ENCODE results near the gene MFSD6L.

MFSD6L gene

DNA sequence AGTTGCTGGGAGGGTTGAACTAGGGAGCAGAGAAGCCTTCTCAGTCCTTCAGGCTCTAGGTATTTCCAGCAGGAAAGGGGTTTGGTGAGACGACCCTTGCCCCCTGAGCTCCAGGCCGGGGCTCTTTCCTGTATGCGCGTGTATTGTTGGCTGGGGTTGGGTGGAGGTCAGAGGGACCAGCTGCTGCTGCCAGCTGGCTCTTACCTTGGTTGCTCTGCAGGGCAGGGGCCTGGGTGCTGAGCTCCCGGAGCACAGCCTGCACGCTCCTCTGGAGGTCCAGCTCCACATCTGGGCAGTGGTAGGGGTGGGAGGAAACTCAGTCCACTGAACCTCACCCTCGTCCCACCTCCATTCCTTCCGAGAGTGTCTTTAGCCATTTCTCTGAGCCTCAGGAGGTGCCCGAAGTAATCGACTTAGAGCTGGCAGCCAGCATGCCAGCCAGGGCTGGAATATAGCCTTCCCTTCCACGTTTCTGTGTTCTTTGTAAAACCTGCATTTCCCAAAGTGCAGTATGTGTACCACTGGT is 40.3 kb upstream of the MFSD6L start:
- H3K4me3 ChIP-seq (ENCODE audit: low read depth, low read length) = no peak overlapping the region
- DNase-seq (ENCODE audit: low read depth) = no peak
- TF ChIP-seq, protein P1, sequence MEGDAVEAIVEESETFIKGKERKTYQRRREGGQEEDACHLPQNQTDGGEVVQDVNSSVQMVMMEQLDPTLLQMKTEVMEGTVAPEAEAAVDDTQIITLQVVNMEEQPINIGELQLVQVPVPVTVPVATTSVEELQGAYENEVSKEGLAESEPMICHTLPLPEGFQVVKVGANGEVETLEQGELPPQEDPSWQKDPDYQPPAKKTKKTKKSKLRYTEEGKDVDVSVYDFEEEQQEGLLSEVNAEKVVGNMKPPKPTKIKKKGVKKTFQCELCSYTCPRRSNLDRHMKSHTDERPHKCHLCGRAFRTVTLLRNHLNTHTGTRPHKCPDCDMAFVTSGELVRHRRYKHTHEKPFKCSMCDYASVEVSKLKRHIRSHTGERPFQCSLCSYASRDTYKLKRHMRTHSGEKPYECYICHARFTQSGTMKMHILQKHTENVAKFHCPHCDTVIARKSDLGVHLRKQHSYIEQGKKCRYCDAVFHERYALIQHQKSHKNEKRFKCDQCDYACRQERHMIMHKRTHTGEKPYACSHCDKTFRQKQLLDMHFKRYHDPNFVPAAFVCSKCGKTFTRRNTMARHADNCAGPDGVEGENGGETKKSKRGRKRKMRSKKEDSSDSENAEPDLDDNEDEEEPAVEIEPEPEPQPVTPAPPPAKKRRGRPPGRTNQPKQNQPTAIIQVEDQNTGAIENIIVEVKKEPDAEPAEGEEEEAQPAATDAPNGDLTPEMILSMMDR (IDR thresholded peaks at IDR 0.05; ENCODE audit: control insufficient read depth, extremely low read depth, insufficient read depth) = no peak

DNA sequence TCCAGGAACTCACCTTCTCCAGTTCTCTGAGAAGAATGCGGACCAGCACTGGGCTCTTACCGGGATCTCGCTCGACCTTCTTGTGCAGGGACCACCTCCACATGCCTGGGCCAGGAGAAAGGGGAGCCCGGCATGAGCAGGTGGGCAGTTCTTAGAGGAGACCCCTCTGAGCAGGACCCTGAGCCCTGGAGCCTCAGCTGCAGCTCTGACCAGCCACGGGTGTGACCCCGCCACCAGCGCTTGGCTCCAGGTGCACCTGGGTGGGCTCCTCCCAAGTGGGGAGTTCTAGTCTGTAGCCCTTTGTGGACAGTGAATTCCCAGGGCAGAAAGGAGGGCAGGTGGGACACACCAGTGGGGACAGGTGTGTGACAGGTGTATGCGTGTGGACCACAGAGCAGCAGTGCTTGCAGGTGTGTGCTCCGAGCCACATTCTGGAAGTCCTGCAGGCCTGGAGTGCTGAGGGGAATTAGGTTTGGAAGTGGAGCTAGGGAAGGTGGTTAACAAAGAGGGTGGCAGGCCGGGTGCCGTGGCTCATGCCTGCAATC is 39.5 kb upstream of the MFSD6L start:
- H3K4me3 ChIP-seq (ENCODE audit: low read depth, low read length) = no peak overlapping the region
- no peak for DNase-seq (ENCODE audit: low read depth)
- TF ChIP-seq, protein P1 (IDR thresholded peaks at IDR 0.05; ENCODE audit: control insufficient read depth, extremely low read depth, insufficient read depth) = no peak

DNA sequence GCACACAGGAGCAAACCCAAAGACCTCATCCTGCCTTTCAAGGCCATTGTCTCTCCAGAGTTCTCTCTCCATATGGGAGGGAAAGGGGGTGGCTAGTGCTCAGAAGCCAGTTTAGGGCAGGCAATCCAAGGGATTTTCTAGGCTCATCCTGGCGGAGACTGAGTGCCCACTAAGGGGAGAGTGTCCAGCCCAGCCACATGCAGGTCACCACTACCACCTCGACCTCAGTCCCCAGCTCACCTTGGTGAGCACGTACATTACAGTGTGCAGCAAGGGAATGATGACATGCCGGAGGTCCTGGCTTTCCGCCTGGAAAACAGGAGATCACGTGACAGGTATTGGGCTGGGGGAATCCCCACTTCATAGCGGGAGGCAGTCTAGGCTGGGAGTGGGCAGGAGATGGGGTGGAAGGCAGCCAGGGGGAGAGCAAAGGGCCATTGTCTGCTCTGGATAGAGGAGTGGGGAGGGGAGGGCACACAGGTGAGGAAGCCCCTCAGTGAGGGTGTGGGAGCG is 38.5 kb upstream of the MFSD6L start:
- H3K4me3 ChIP-seq (ENCODE audit: low read depth, low read length) = peak overlapping the region; percentile 13; the same call in 1 of the 2 replicates
- DNase-seq (ENCODE audit: low read depth) = peak; percentile 18
- TF ChIP-seq, protein P1 (IDR thresholded peaks at IDR 0.05; ENCODE audit: control insufficient read depth, extremely low read depth, insufficient read depth) = no peak

DNA sequence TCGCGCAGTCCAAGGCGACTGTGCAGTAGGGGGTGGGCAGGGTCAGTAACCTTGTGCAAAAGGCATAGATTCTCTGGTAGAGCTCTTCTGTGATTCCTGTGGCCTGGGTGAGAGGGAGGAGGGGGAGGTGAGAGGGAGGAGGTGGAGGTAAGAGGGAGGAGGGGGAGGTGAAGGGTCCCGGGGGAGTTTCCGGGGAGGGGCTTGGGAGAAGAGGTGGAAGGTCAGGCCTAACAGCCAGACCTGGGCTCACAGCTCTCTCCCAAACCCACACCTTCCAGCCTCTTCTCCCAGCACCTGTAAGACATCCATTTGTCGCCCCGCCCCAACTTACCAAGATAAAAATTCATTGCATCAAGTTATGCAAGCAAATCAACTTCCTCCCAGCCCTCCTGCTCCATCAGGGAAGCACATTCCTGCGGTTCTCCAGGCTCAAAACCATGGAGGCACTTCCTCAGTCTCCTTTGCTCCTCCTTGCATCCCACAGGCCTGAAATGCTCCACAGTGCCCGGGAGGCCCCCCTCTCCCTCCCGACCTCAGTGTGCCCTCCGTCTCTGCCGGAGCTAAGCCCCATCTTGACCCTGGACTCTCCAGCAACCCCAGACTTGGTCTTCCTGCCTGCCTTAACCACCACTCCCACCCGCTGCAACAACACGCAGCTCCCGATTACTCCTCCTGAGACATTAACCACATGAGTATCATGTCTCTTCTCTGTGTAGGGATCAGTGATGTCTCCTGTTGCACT is 37.8 kb upstream of the MFSD6L start:
- TF ChIP-seq, protein P1 (IDR thresholded peaks at IDR 0.05; ENCODE audit: control insufficient read depth, extremely low read depth, insufficient read depth) = no peak
- no peak for DNase-seq (ENCODE audit: low read depth)
- no peak overlapping the region for H3K4me3 ChIP-seq (ENCODE audit: low read depth, low read length)

DNA sequence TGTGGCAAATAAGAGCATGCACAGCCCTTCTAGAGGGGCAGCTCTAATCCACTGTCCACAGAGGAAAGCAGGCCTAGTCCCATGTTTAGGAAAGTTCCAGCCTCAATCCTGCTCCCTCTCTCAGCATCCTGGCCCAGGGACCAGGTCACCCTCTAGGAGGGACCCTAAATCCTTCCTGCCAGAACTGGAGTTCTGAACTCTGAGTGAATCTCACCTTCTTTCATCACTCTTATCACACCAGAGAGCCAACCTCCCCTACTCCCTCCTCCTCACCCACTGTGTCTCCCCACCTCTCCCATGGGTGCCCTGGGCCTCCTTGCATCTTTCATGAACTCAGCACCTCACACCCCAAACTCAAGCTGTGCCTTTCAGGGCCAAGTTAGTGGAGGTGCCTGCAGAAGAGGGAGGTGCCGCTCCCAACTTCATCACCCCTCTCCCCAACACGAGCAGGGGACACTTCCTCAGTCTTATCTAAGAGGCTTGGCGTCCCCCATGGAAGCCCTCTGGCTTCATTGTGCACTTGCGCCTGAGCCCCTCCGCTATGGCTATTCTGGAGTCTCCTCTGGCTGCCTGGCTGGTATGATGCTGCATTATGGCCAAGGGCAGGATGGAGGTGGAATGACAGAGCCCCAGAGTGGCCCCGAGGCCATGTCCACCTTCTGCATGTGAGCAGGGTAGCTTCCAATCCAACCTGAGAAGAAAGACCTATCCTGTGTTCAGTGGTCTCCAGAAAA is 36.6 kb upstream of the MFSD6L start:
- DNase-seq (ENCODE audit: low read depth) = no peak
- TF ChIP-seq, protein P1 (IDR thresholded peaks at IDR 0.05; ENCODE audit: control insufficient read depth, extremely low read depth, insufficient read depth) = no peak
- H3K4me3 ChIP-seq (ENCODE audit: low read depth, low read length) = no peak overlapping the region

DNA sequence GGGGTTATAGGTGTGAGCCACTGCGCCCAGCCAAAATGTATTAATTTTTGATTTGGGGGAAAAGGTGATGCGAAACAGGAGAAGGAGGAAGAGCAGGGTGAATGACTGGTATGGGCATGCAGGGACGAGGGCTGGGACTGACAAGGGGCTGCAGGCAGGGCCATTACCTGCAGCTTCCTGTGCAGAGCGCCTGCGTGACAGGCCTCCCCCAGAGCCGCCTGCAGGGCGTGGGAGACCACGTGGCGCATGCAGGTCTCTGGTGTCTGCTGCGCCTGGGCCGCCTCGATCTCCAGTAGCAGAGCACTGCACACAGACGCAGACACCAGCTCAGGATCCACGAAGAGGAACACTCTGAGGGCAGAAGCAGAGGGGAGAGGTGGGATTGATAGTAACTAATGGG is 35.9 kb upstream of the MFSD6L start:
- TF ChIP-seq, protein P1 (IDR thresholded peaks at IDR 0.05; ENCODE audit: control insufficient read depth, extremely low read depth, insufficient read depth) = no peak
- no peak overlapping the region for H3K4me3 ChIP-seq (ENCODE audit: low read depth, low read length)
- no peak for DNase-seq (ENCODE audit: low read depth)
